ENCODE measurements around the gene CRYBG1.

- TF ChIP-seq POLR2A (IDR thresholded peaks at IDR 0.05) (no peak), CTCF (IDR thresholded peaks at IDR 0.05) (no peak)
Measured at GRCh38 chr6:106417572-106418147, 57.1 kb downstream of the CRYBG1 start.
